Fibroblast of mammary gland (primary cell): Measurements from ENCODE around the gene TBCD.

Experiments
- DNase-seq: peaks from one replicate; pipeline ENCODE4 v3.0.0-alpha.2; 2010; ENCODE audit warnings: low read depth
- H3K4me3 ChIP-seq: 2 replicates; pipeline ENCODE4 v1.5.1; 2011; ENCODE audit warnings: low read depth, mild to moderate bottlenecking, low read length, moderate library complexity; ENCODE audit not compliant: control insufficient read depth
- CTCF ChIP-seq: conservative IDR thresholded peaks from 2 replicates; pipeline ENCODE4 v1.5.1; 2011; ENCODE audit warnings: low read depth, low read length, inconsistent platforms; ENCODE audit not compliant: control insufficient read depth, insufficient read depth

The TBCD gene

GRCh38 chr17:82861393-82861775 is 109.5 kb downstream of the TBCD start:
- DNase-seq = no peak
- H3K4me3 ChIP-seq = no peak overlapping the region
- no peak for TF ChIP-seq CTCF

- TF ChIP-seq CTCF = no peak
- H3K4me3 ChIP-seq = no peak overlapping the region
- no peak for DNase-seq
These were observed 110.3 kb downstream of the TBCD start for GRCh38 chr17:82862191-82862590.

- no peak for DNase-seq
- no peak for TF ChIP-seq CTCF
- no peak overlapping the region for H3K4me3 ChIP-seq
These were observed 111.0 kb downstream of the TBCD start for GRCh38 chr17:82862737-82863382.

- no peak for DNase-seq
- no peak for TF ChIP-seq CTCF
- H3K4me3 ChIP-seq = no peak overlapping the region
These were observed 111.6 kb downstream of the TBCD start for GRCh38 chr17:82863383-82863940.

GRCh38 chr17:82863941-82864712 is 112.3 kb downstream of the TBCD start:
- H3K4me3 ChIP-seq = no peak overlapping the region
- peak; percentile 91 for DNase-seq
- TF ChIP-seq CTCF = no peak

- DNase-seq = no peak
- no peak overlapping the region for H3K4me3 ChIP-seq
- TF ChIP-seq CTCF = no peak
These were observed 112.9 kb downstream of the TBCD start for GRCh38 chr17:82864713-82865248.
